OCI-LY1 (cell line): ENCODE data around the gene PDCD10.

ENCODE experiments used
- H2AFZ ChIP-seq: fragments of 200-600 bp; sonication (generic), shearing (Covaris generic); 2 replicates; pipeline ENCODE4 v1.6.0; 2014; ENCODE audit warnings: antibody characterized with exemption, mild to moderate bottlenecking, low read length
- H3F3A ChIP-seq: fragments of 200-600 bp; sonication (generic), shearing (Covaris generic); 2 replicates; pipeline ENCODE4 v1.6.0; 2014; ENCODE audit warnings: mild to moderate bottlenecking, antibody characterized with exemption, low read length, moderate library complexity; ENCODE audit not compliant: insufficient read depth
- H3K27ac ChIP-seq: fragments of 200-600 bp; sonication (generic); 2 replicates; pipeline ENCODE4 v1.5.1; 2014; ENCODE audit warnings: low read length, mixed run types, mild to moderate bottlenecking, low read depth; ENCODE audit not compliant: poor library complexity, severe bottlenecking
- H3K27me3 ChIP-seq: fragments of 200-600 bp; sonication (generic); 2 replicates; pipeline ENCODE4 v1.6.0; 2014; ENCODE audit warnings: antibody characterized with exemption, mild to moderate bottlenecking, low read length, moderate library complexity; ENCODE audit not compliant: insufficient read depth
- H3K36me3 ChIP-seq: fragments of 200-600 bp; sonication (generic); 2 replicates; pipeline ENCODE4 v1.6.1; 2014; ENCODE audit warnings: mild to moderate bottlenecking, antibody characterized with exemption, low read length, moderate library complexity, mixed read lengths; ENCODE audit not compliant: insufficient read depth
- H3K4me1 ChIP-seq: fragments of 200-600 bp; sonication (generic); 2 replicates; pipeline ENCODE4 v1.5.1; 2014; ENCODE audit warnings: mild to moderate bottlenecking, low read length, moderate library complexity; ENCODE audit not compliant: insufficient read depth, severe bottlenecking
- H3K4me2 ChIP-seq: fragments of 200-600 bp; sonication (generic), shearing (Covaris generic); 2 replicates; pipeline ENCODE4 v1.6.1; 2014; ENCODE audit warnings: low read length
- H3K4me3 ChIP-seq: fragments of 200-600 bp; sonication (generic); 2 replicates; pipeline ENCODE4 v1.5.1; 2014; ENCODE audit warnings: low read length, low read depth, mild to moderate bottlenecking, mixed read lengths; ENCODE audit not compliant: poor library complexity, severe bottlenecking
- H3K79me2 ChIP-seq: fragments of 200-600 bp; shearing (Covaris generic); 2 replicates; pipeline ENCODE4 v1.6.1; 2016; ENCODE audit warnings: mixed run types, low read length, mixed read lengths; ENCODE audit not compliant: insufficient read depth
- H3K9ac ChIP-seq: fragments of 200-600 bp; sonication (generic), shearing (Covaris generic); 2 replicates; pipeline ENCODE4 v1.6.1; 2014; ENCODE audit warnings: mild to moderate bottlenecking, low read length, mixed read lengths
- H3K9me2 ChIP-seq: fragments of 200-600 bp; sonication (generic), shearing (Covaris generic); 2 replicates; pipeline ENCODE4 v1.6.1; 2014; ENCODE audit warnings: low read depth, mild to moderate bottlenecking, low read length, mixed read lengths
- H3K9me3 ChIP-seq: fragments of 200-600 bp; shearing (Covaris generic); 2 replicates; pipeline ENCODE4 v1.6.1; 2014; ENCODE audit warnings: low read length, mixed read lengths
- H4K20me1 ChIP-seq: fragments of 200-600 bp; sonication (generic), shearing (Covaris generic); 2 replicates; pipeline ENCODE4 v1.6.0; 2016; ENCODE audit warnings: mild to moderate bottlenecking, low read length; ENCODE audit not compliant: insufficient read depth
- CTCF ChIP-seq: fragments of 200-600 bp; sonication (generic), shearing (Covaris generic); IDR thresholded peaks from 2 replicates; pipeline ENCODE4 v1.5.1; 2017; ENCODE audit warnings: mild to moderate bottlenecking, antibody characterized with exemption, low read length, moderate library complexity, mixed read lengths
- EZH2 ChIP-seq: fragments of 200-600 bp; sonication (generic), shearing (Covaris generic); IDR thresholded peaks from 2 replicates; pipeline ENCODE4 v1.8.0; 2017; ENCODE audit warnings: borderline replicate concordance, mixed run types, mild to moderate bottlenecking, antibody characterized with exemption, low read length, moderate library complexity, mixed read lengths

Gene PDCD10

GRCh38 chr3:167666563-167666962 lies 68.1 kb downstream of the PDCD10 start:
- H3K4me3 ChIP-seq = no peak overlapping the region
- H4K20me1 ChIP-seq = no peaks in the 10 kb centered on the region
- no peaks in the 10 kb centered on the region for H3K9me2 ChIP-seq
- H3K9ac ChIP-seq = no peak overlapping the region
- no peak overlapping the region for H2AFZ ChIP-seq
- no peaks in the 10 kb centered on the region for H3K9me3 ChIP-seq
- TF ChIP-seq CTCF (no peak), EZH2 (no peak)
- H3K79me2 ChIP-seq = no peaks in the 10 kb centered on the region
- no peaks in the 10 kb centered on the region for H3F3A ChIP-seq
- no peaks in the 10 kb centered on the region for H3K4me1 ChIP-seq
- no peaks in the 10 kb centered on the region for H3K36me3 ChIP-seq
- no peak overlapping the region for H3K4me2 ChIP-seq
- H3K27me3 ChIP-seq = no peaks in the 10 kb centered on the region
- H3K27ac ChIP-seq = no peak overlapping the region

GRCh38 chr3:167662919-167663400 lies 71.7 kb downstream of the PDCD10 start:
- H3K36me3 ChIP-seq = no peaks in the 10 kb centered on the region
- no peaks in the 10 kb centered on the region for H3K79me2 ChIP-seq
- no peaks in the 10 kb centered on the region for H3F3A ChIP-seq
- H4K20me1 ChIP-seq = no peaks in the 10 kb centered on the region
- H3K4me3 ChIP-seq = no peak overlapping the region
- 0 out of 2 replicates have a peak, but pooled peaks cover 4% of the 10 kb centered on the region for H3K27me3 ChIP-seq
- no peak overlapping the region for H3K4me2 ChIP-seq
- no peaks in the 10 kb centered on the region for H3K9me2 ChIP-seq
- H3K27ac ChIP-seq = no peak overlapping the region
- H3K9ac ChIP-seq = no peak overlapping the region
- H3K9me3 ChIP-seq = no peaks in the 10 kb centered on the region
- TF ChIP-seq CTCF (no peak), EZH2 (no peak)
- H2AFZ ChIP-seq = no peak overlapping the region
- H3K4me1 ChIP-seq = no peaks in the 10 kb centered on the region

GRCh38 chr3:167657684-167658225 lies 76.9 kb downstream of the PDCD10 start:
- H4K20me1 ChIP-seq = no peaks in the 10 kb centered on the region
- H3K4me2 ChIP-seq = no peak overlapping the region
- H3K9ac ChIP-seq = no peak overlapping the region
- H3K27ac ChIP-seq = no peak overlapping the region
- no peaks in the 10 kb centered on the region for H3K9me2 ChIP-seq
- no peaks in the 10 kb centered on the region for H3K79me2 ChIP-seq
- H3K36me3 ChIP-seq = no peaks in the 10 kb centered on the region
- H3K27me3 ChIP-seq = 0 out of 2 replicates have a peak, but pooled peaks cover 4% of the 10 kb centered on the region
- H3K9me3 ChIP-seq = no peaks in the 10 kb centered on the region
- H3K4me3 ChIP-seq = no peak overlapping the region
- H3F3A ChIP-seq = no peaks in the 10 kb centered on the region
- H3K4me1 ChIP-seq = no peaks in the 10 kb centered on the region
- TF ChIP-seq CTCF = no peak
- TF ChIP-seq EZH2 = no peak
- no peak overlapping the region for H2AFZ ChIP-seq
